Right lobe of liver (tissue), 4 donors: Measurements from ENCODE around the gene CD300C.

Experiments used
- POLR2A ChIP-seq: fragments of 450-650 bp; IDR thresholded peaks from one replicate; pipeline ENCODE4 v1.6.1; 2017; ENCODE audit warnings: antibody characterized with exemption, mild to moderate bottlenecking
- TF ChIP-seq, protein P1 (sequence below), 4 donors: fragments of 200-600 bp in 3 of 4; fragments of 450-650 bp in 1 of 4; IDR thresholded peaks; one replicate each; pipeline versions ENCODE4 v1.5.1 to v1.8.0; 2016 to 2022; ENCODE audit warnings: antibody characterized with exemption in 4 of 4, mild to moderate bottlenecking in 2 of 4
- donor health status: DM: no; HTN: no; CAD: no.
- donor health status: DM: no; HTN: no; CAD: no.
- donor health status: DM: no; HTN: yes; CAD: no.

DNA sequence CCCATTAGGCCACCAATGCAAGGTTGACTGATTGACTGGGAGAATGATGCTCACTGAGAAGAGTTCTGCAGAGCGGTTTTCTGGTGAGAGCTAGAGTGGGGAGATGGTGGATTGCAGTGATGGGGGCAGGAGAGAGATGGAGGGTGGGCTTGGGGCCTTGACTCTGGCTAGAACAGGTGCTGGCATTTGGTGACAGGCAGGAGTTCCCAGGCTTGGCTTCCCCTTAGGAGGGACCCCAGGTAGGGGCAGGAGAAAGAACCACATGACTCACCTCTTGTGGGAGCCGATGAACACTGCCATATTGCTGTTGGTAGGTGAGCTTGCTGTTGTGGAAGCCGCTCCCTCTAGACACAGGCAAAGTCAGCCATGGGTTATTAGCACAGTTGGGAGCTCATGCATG, 22.6 kb downstream of the CD300C start:
- TF ChIP-seq, protein P1, sequence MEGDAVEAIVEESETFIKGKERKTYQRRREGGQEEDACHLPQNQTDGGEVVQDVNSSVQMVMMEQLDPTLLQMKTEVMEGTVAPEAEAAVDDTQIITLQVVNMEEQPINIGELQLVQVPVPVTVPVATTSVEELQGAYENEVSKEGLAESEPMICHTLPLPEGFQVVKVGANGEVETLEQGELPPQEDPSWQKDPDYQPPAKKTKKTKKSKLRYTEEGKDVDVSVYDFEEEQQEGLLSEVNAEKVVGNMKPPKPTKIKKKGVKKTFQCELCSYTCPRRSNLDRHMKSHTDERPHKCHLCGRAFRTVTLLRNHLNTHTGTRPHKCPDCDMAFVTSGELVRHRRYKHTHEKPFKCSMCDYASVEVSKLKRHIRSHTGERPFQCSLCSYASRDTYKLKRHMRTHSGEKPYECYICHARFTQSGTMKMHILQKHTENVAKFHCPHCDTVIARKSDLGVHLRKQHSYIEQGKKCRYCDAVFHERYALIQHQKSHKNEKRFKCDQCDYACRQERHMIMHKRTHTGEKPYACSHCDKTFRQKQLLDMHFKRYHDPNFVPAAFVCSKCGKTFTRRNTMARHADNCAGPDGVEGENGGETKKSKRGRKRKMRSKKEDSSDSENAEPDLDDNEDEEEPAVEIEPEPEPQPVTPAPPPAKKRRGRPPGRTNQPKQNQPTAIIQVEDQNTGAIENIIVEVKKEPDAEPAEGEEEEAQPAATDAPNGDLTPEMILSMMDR (IDR thresholded peaks at IDR 0.05): no peak
- TF ChIP-seq POLR2A: no peak
